SK-N-SH (cell line): ENCODE results near the gene TBC1D20. TPM values are rescaled to one million over a fixed set of nuclear protein-coding genes. Genes with fewer than 3 reads are reported as not detected.

Experiments used
- CTCF ChIA-PET: fragments of 300-600, 350-600 bp; formaldehyde crosslinking; extraction: SDS; loops from one replicate; lab custom pipeline; 2021; lab: Yijun Ruan, JAX
- POLR2A ChIA-PET: fragments of 350-600 bp; sonication (Branson Sonifier 250); formaldehyde crosslinking; extraction: SDS; loops from one replicate; lab custom pipeline; 2020; ENCODE audit warnings: antibody characterized with exemption, inconsistent platforms; lab: Yijun Ruan, JAX
- DNase-seq: peaks from one replicate; pipeline ENCODE4 v3.0.0; 2012
- H2AFZ ChIP-seq: fragments of 200-600 bp; sonication (generic); 2 replicates; pipeline ENCODE4 v1.8.1; 2016; ENCODE audit warnings: antibody characterized with exemption, mild to moderate bottlenecking, low read depth
- H3F3A ChIP-seq: fragments of 200-600 bp; sonication (generic); replicated peaks from 2 replicates; pipeline ENCODE3; 2016; ENCODE audit warnings: antibody characterized with exemption, mild to moderate bottlenecking; ENCODE audit not compliant: insufficient read depth
- H3K27ac ChIP-seq, 2 experiments: fragments of 200-500 bp in 1 of 2; fragments of 200-600 bp in 1 of 2; sonication (Bioruptor generic) in 1 of 2; sonication (generic), shearing (Covaris generic) in 1 of 2; 2 replicates each; pipeline versions ENCODE4 v1.5.1 to v1.6.1; 2014 to 2016; ENCODE audit warnings: low read depth in 2 of 2, inconsistent platforms in 1 of 2, low read length in 1 of 2, mild to moderate bottlenecking in 1 of 2, mixed read lengths in 1 of 2
- H3K27me3 ChIP-seq: fragments of 200-600 bp; sonication (generic), shearing (Covaris generic); 2 replicates; pipeline ENCODE4 v1.6.1; 2016; ENCODE audit warnings: mixed run types; ENCODE audit not compliant: insufficient read depth
- H3K36me3 ChIP-seq, 2 experiments: fragments of 200-500 bp in 1 of 2; fragments of 200-600 bp in 1 of 2; sonication (Bioruptor generic) in 1 of 2; sonication (generic) in 1 of 2; replicated peaks in 1 of 2; 2 replicates each; pipeline versions ENCODE3 to v1.5.1; 2014 to 2016; ENCODE audit warnings: low read length in 1 of 2, mild to moderate bottlenecking in 1 of 2; ENCODE audit not compliant: insufficient read depth in 2 of 2, control insufficient read depth in 1 of 2
- H3K4me1 ChIP-seq, 2 experiments: fragments of 200-500 bp in 1 of 2; fragments of 200-600 bp in 1 of 2; sonication (Bioruptor generic) in 1 of 2; sonication (generic), shearing (Covaris generic) in 1 of 2; 2 replicates each; pipeline versions ENCODE4 v1.5.1 to v1.6.1; 2014 to 2016; ENCODE audit warnings: low read depth in 1 of 2, low read length in 1 of 2, mixed run types in 1 of 2; ENCODE audit not compliant: insufficient read depth in 2 of 2, control insufficient read depth in 1 of 2
- H3K4me2 ChIP-seq: fragments of 200-600 bp; sonication (generic), shearing (Covaris generic); 2 replicates; pipeline ENCODE4 v1.6.1; 2017; ENCODE audit warnings: mixed run types
- H3K4me3 ChIP-seq, 2 experiments: fragments of 200-500 bp in 1 of 2; fragments of 200-600 bp in 1 of 2; sonication (Bioruptor generic) in 1 of 2; sonication (generic), shearing (Covaris generic) in 1 of 2; 2 replicates each; pipeline versions ENCODE4 v1.5.1 to v1.8.1; 2014 to 2016; ENCODE audit warnings: low read depth in 2 of 2, inconsistent platforms in 1 of 2, low read length in 1 of 2, mild to moderate bottlenecking in 1 of 2, mixed read lengths in 1 of 2, moderate library complexity in 1 of 2
- H3K79me2 ChIP-seq: fragments of 200-600 bp; sonication (generic); 2 replicates; pipeline ENCODE4 v1.8.1; 2017; ENCODE audit warnings: mild to moderate bottlenecking; ENCODE audit not compliant: insufficient read depth
- H3K9ac ChIP-seq: fragments of 200-600 bp; sonication (generic); 2 replicates; pipeline ENCODE4 v1.6.1; 2017; ENCODE audit warnings: mixed run types
- H3K9me2 ChIP-seq: fragments of 200-600 bp; sonication (generic); 2 replicates; pipeline ENCODE4 v1.6.1; 2017; ENCODE audit warnings: mixed run types
- H3K9me3 ChIP-seq: fragments of 200-600 bp; sonication (generic); 2 replicates; pipeline ENCODE4 v1.6.1; 2017; ENCODE audit warnings: mixed run types, mild to moderate bottlenecking, moderate library complexity
- H4K20me1 ChIP-seq: fragments of 200-600 bp; sonication (generic); 2 replicates; pipeline ENCODE4 v1.6.1; 2017; ENCODE audit warnings: mild to moderate bottlenecking, mixed run types; ENCODE audit not compliant: insufficient read depth
- EP300 ChIP-seq, 2 experiments: IDR thresholded peaks; 2 replicates each; pipeline versions ENCODE4 v1.4.0 to v1.6.1; 2012; ENCODE audit warnings: borderline replicate concordance in 1 of 2, low read depth in 1 of 2, low read length in 1 of 2
- FOXM1 ChIP-seq: IDR thresholded peaks from 2 replicates; pipeline ENCODE4 v1.4.0; 2012; ENCODE audit warnings: low read depth, mild to moderate bottlenecking
- GABPA ChIP-seq: IDR thresholded peaks from 2 replicates; pipeline ENCODE4 v1.4.0; 2012; ENCODE audit warnings: low read depth, mild to moderate bottlenecking
- JUND ChIP-seq: IDR thresholded peaks from 2 replicates; pipeline ENCODE4 v1.4.0; 2012
- MXI1 ChIP-seq: IDR thresholded peaks from 2 replicates; pipeline ENCODE4 v1.6.1; 2012; ENCODE audit warnings: mild to moderate bottlenecking, low read depth, low read length, improper control_type of control experiment
- NFIC ChIP-seq: IDR thresholded peaks from 2 replicates; pipeline ENCODE4 v1.4.0; 2012; ENCODE audit warnings: borderline replicate concordance
- NRF1 ChIP-seq: IDR thresholded peaks from 2 replicates; pipeline ENCODE4 v1.6.1; 2012; ENCODE audit warnings: low read depth, mild to moderate bottlenecking, low read length
- POLR2AphosphoS5 ChIP-seq: IDR thresholded peaks from 2 replicates; pipeline ENCODE4 v1.6.1; 2012; ENCODE audit warnings: low read depth, low read length
- RAD21 ChIP-seq: IDR thresholded peaks from 2 replicates; pipeline ENCODE4 v1.6.1; 2012; ENCODE audit warnings: mild to moderate bottlenecking, low read length
- RXRA ChIP-seq: IDR thresholded peaks from 2 replicates; pipeline ENCODE4 v1.4.0; 2012; ENCODE audit warnings: low read depth, mild to moderate bottlenecking, borderline replicate concordance
- SIN3A ChIP-seq: IDR thresholded peaks from 2 replicates; pipeline ENCODE4 v1.6.1; 2012; ENCODE audit warnings: low read depth, mild to moderate bottlenecking, low read length, moderate library complexity, borderline replicate concordance
- SMC3 ChIP-seq: IDR thresholded peaks from 2 replicates; pipeline ENCODE4 v1.6.1; 2012; ENCODE audit warnings: low read depth, low read length, improper control_type of control experiment
- TAF1 ChIP-seq: IDR thresholded peaks from 2 replicates; pipeline ENCODE4 v1.6.1; 2012; ENCODE audit warnings: low read depth, mild to moderate bottlenecking, low read length, moderate library complexity, borderline replicate concordance
- TCF12 ChIP-seq: IDR thresholded peaks from 2 replicates; pipeline ENCODE4 v1.4.0; 2012
- WGBS: methylation state at CpG from one replicate; pipeline ENCODE4 v1.1.6; 2017; ENCODE audit warnings: low lambda C conversion rate; 5-methylcytosine and 5-hydroxymethylcytosine counted together
- polyA plus RNA-seq, 3 experiments: library from polyadenylated mRNA; depleted of rRNA; stranded (reverse); fragments of >200 nt; gene quantifications; 2 replicates each; pipeline ENCODE4 v1.2.3, GENCODE V29; 2012
- TF ChIP-seq, protein P1 (sequence below): IDR thresholded peaks from 2 replicates; pipeline ENCODE4 v1.6.1; 2012; ENCODE audit warnings: mild to moderate bottlenecking, low read depth, low read length, moderate library complexity
- TF ChIP-seq, protein P2 (sequence below): IDR thresholded peaks from 2 replicates; pipeline ENCODE4; 2012
- TF ChIP-seq, protein P3 (sequence below): fragments of 200-600 bp; sonication (generic); IDR thresholded peaks from 2 replicates; pipeline ENCODE4 v1.6.1; 2017; ENCODE audit warnings: antibody characterized with exemption, mild to moderate bottlenecking, moderate library complexity
- TF ChIP-seq, protein P4 (sequence below): IDR thresholded peaks from 2 replicates; pipeline ENCODE4 v1.4.0; 2012; ENCODE audit warnings: low read depth, borderline replicate concordance
- TF ChIP-seq, protein P5 (sequence below): fragments of 150-350 bp; IDR thresholded peaks from 2 replicates; pipeline ENCODE4 v1.6.1; 2017; ENCODE audit warnings: antibody characterized with exemption, low read length, low read depth, borderline replicate concordance

TBC1D20 gene
- polyA plus RNA-seq, 1 of the 3 experiments (the other 2 are of a cell fraction) = 27.7 TPM

DNA sequence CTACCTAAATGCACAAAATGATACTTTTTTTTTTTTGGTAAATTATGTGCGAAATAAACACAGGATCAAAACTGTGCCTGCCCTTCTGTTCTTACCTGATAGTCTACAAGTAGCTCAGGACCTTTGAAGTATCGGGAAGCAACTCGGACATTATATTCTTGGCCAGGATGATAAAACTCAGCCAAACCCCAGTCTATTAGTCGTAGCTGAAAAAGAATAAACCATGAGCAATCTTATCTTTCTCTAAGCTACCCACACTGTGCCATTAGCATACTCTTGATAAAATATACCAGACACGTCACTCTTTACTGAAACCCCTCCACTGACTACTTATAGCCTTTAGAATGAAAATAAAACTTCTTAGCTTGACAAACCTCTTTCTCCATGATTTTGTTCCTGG lies 29.8 kb upstream of the TBC1D20 start (continued):
- TF ChIP-seq SMC3 (no peak), POLR2AphosphoS5 (no peak), RAD21 (no peak), MXI1 (no peak), TCF12 (no peak)
- TF ChIP-seq, protein P1, sequence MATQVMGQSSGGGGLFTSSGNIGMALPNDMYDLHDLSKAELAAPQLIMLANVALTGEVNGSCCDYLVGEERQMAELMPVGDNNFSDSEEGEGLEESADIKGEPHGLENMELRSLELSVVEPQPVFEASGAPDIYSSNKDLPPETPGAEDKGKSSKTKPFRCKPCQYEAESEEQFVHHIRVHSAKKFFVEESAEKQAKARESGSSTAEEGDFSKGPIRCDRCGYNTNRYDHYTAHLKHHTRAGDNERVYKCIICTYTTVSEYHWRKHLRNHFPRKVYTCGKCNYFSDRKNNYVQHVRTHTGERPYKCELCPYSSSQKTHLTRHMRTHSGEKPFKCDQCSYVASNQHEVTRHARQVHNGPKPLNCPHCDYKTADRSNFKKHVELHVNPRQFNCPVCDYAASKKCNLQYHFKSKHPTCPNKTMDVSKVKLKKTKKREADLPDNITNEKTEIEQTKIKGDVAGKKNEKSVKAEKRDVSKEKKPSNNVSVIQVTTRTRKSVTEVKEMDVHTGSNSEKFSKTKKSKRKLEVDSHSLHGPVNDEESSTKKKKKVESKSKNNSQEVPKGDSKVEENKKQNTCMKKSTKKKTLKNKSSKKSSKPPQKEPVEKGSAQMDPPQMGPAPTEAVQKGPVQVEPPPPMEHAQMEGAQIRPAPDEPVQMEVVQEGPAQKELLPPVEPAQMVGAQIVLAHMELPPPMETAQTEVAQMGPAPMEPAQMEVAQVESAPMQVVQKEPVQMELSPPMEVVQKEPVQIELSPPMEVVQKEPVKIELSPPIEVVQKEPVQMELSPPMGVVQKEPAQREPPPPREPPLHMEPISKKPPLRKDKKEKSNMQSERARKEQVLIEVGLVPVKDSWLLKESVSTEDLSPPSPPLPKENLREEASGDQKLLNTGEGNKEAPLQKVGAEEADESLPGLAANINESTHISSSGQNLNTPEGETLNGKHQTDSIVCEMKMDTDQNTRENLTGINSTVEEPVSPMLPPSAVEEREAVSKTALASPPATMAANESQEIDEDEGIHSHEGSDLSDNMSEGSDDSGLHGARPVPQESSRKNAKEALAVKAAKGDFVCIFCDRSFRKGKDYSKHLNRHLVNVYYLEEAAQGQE = no peak
- TF ChIP-seq, protein P2, sequence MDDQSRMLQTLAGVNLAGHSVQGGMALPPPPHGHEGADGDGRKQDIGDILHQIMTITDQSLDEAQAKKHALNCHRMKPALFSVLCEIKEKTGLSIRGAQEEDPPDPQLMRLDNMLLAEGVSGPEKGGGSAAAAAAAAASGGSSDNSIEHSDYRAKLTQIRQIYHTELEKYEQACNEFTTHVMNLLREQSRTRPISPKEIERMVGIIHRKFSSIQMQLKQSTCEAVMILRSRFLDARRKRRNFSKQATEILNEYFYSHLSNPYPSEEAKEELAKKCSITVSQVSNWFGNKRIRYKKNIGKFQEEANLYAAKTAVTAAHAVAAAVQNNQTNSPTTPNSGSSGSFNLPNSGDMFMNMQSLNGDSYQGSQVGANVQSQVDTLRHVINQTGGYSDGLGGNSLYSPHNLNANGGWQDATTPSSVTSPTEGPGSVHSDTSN = no peak
- TF ChIP-seq, protein P3, sequence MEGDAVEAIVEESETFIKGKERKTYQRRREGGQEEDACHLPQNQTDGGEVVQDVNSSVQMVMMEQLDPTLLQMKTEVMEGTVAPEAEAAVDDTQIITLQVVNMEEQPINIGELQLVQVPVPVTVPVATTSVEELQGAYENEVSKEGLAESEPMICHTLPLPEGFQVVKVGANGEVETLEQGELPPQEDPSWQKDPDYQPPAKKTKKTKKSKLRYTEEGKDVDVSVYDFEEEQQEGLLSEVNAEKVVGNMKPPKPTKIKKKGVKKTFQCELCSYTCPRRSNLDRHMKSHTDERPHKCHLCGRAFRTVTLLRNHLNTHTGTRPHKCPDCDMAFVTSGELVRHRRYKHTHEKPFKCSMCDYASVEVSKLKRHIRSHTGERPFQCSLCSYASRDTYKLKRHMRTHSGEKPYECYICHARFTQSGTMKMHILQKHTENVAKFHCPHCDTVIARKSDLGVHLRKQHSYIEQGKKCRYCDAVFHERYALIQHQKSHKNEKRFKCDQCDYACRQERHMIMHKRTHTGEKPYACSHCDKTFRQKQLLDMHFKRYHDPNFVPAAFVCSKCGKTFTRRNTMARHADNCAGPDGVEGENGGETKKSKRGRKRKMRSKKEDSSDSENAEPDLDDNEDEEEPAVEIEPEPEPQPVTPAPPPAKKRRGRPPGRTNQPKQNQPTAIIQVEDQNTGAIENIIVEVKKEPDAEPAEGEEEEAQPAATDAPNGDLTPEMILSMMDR = no peak

DNA sequence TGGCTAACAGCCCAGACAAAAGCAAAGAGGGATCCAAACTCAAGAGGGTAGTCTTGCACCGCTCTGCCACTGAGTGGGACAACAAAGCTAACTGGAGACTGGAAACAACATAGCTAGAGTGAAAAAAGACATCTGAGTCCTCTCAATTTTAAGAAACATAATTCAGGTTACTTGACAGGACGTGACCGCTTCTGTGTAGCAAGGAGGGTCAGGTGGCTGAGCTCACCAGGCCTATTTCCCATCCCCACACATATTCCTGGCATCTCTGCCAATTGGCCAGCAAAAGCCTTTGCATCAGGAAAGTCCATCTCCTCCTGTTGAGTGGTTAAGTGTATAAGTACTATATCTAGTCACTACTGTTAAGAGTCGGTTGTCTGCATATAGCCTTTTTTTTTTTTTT lies 25.3 kb upstream of the TBC1D20 start:
- H3K9me3 ChIP-seq = no peaks in the 10 kb centered on the region
- H3K27me3 ChIP-seq = no peaks in the 10 kb centered on the region
- ChIA-PET CTCF (no interaction called here), POLR2A (no interaction called here)
- H3K79me2 ChIP-seq = no peaks in the 10 kb centered on the region
- no peak overlapping the region for H3K4me3 ChIP-seq
- H3K9me2 ChIP-seq = no peaks in the 10 kb centered on the region
- H3K9ac ChIP-seq = no peak overlapping the region
- WGBS = 93% methylated on average over 4 of the region's 4 CpGs
- H3K4me2 ChIP-seq = no peak overlapping the region
- H3K36me3 ChIP-seq = peaks cover 76 to 79% of the 10 kb centered on the region in 2 experiments
- no peaks in the 10 kb centered on the region for H3F3A ChIP-seq
- H4K20me1 ChIP-seq = no peaks in the 10 kb centered on the region
- no peak overlapping the region for H2AFZ ChIP-seq
- no peaks in the 10 kb centered on the region; a peak in 1 of 4 replicates for H3K4me1 ChIP-seq
- H3K27ac ChIP-seq = no peak overlapping the region
- no peak for DNase-seq
- no peak for TF ChIP-seq GABPA
- TF ChIP-seq EP300 (IDR thresholded peaks at IDR 0.05; ENCODE audit: borderline replicate concordance in 1 of 2, low read depth in 1 of 2, low read length in 1 of 2) = no peak
- no peak for TF ChIP-seq TCF12
- TF ChIP-seq NFIC = no peak
- no peak for TF ChIP-seq TAF1
- TF ChIP-seq POLR2AphosphoS5 = no peak
- no peak for TF ChIP-seq RXRA
- TF ChIP-seq, protein P3 = no peak
- TF ChIP-seq, protein P2 = no peak
- TF ChIP-seq, protein P4, sequence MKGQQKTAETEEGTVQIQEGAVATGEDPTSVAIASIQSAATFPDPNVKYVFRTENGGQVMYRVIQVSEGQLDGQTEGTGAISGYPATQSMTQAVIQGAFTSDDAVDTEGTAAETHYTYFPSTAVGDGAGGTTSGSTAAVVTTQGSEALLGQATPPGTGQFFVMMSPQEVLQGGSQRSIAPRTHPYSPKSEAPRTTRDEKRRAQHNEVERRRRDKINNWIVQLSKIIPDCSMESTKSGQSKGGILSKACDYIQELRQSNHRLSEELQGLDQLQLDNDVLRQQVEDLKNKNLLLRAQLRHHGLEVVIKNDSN = no peak
- no peak for TF ChIP-seq MXI1
- no peak for TF ChIP-seq JUND
- no peak for TF ChIP-seq SIN3A
- TF ChIP-seq NRF1 = no peak
- TF ChIP-seq FOXM1 = no peak
- TF ChIP-seq, protein P5, sequence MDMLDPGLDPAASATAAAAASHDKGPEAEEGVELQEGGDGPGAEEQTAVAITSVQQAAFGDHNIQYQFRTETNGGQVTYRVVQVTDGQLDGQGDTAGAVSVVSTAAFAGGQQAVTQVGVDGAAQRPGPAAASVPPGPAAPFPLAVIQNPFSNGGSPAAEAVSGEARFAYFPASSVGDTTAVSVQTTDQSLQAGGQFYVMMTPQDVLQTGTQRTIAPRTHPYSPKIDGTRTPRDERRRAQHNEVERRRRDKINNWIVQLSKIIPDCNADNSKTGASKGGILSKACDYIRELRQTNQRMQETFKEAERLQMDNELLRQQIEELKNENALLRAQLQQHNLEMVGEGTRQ = no peak
